ENCODE measurements around the gene CRACDL. TPM values are rescaled to one million over a fixed set of nuclear protein-coding genes. Genes with fewer than 3 reads are reported as not detected.

CRACDL gene
- total RNA-seq, 4 donors from 2014 or later = 5.2 to 10.6 (median 8.1) TPM

- no peak for TF ChIP-seq CTCF (IDR thresholded peaks at IDR 0.05)
- TF ChIP-seq POLR2A (IDR thresholded peaks at IDR 0.05) = no peak
- Histone ChIP-seq H3K27me3 (no peaks in the 10 kb centered on the region), H3K9me3 (no peaks in the 10 kb centered on the region), H3K36me3 (no peaks in the 10 kb centered on the region), H3K4me1 (no peaks in the 10 kb centered on the region), H3K4me3 (replicated peaks in 1 of 3) (no peak overlapping the region), H3K27ac (peak overlapping the region in 2 of 3 donors; percentile 33 to 34)
- DNase-seq = no peak
- WGBS, 2 donors = 65 to 78% methylated on average over 7 of the region's 7 CpGs
- intact Hi-C loops (cut with DNase I) = no loop called here
These were observed 102.7 kb downstream of the CRACDL start for GRCh38 chr2:98833172-98833916.

GRCh38 chr2:98832172-98832571, 103.9 kb downstream of the CRACDL start:
- intact Hi-C loops (cut with DNase I) = no loop called here
- Histone ChIP-seq H3K27ac (peak overlapping the region in 1 of 3 donors; percentile 16), H3K9me3 (no peaks in the 10 kb centered on the region), H3K4me1 (no peaks in the 10 kb centered on the region), H3K4me3 (replicated peaks in 1 of 3) (no peak overlapping the region), H3K27me3 (no peaks in the 10 kb centered on the region), H3K36me3 (no peaks in the 10 kb centered on the region)
- 71 to 88% methylated on average over 6 to 7 of the region's 7 CpGs for WGBS, 2 donors
- no peak for TF ChIP-seq CTCF (IDR thresholded peaks at IDR 0.05)
- no peak for TF ChIP-seq POLR2A (IDR thresholded peaks at IDR 0.05)
- DNase-seq = no peak

- DNase-seq = no peak
- Histone ChIP-seq H3K4me3 (replicated peaks in 1 of 3) (no peak overlapping the region), H3K27ac (no peak overlapping the region), H3K36me3 (no peaks in the 10 kb centered on the region), H3K4me1 (no peaks in the 10 kb centered on the region), H3K27me3 (no peaks in the 10 kb centered on the region), H3K9me3 (no peaks in the 10 kb centered on the region)
- intact Hi-C loops (cut with DNase I) = no loop called here
- whole genome bisulfite sequencing, 2 donors = 92 to 93% methylated on average over 5 of the region's 5 CpGs
- no peak for TF ChIP-seq CTCF (IDR thresholded peaks at IDR 0.05)
- TF ChIP-seq POLR2A (IDR thresholded peaks at IDR 0.05) = no peak
These were observed 105.4 kb downstream of the CRACDL start for GRCh38 chr2:98830571-98831145.

GRCh38 chr2:98829581-98830270, 106.3 kb downstream of the CRACDL start:
- no peaks in the 10 kb centered on the region for H3K27me3 ChIP-seq
- no peaks in the 10 kb centered on the region for H3K36me3 ChIP-seq
- no peak overlapping the region for H3K4me3 ChIP-seq (replicated peaks in 1 of 3)
- H3K9me3 ChIP-seq = no peaks in the 10 kb centered on the region
- H3K4me1 ChIP-seq = no peaks in the 10 kb centered on the region
- WGBS, 2 donors = 79 to 84% methylated on average over 6 of the region's 6 CpGs
- TF ChIP-seq POLR2A (IDR thresholded peaks at IDR 0.05) (no peak), CTCF (IDR thresholded peaks at IDR 0.05) (no peak)
- intact Hi-C loops (cut with DNase I) = no loop called here
- DNase-seq = no peak
- no peak overlapping the region for H3K27ac ChIP-seq
